ENCODE measurements around the gene PROSER3. TPM values are rescaled to one million over a fixed set of nuclear protein-coding genes. Genes with fewer than 3 reads are reported as not detected.

PROSER3 gene
- total RNA-seq, 1 donor from 2014 or later, result 51.1 TPM

DNA sequence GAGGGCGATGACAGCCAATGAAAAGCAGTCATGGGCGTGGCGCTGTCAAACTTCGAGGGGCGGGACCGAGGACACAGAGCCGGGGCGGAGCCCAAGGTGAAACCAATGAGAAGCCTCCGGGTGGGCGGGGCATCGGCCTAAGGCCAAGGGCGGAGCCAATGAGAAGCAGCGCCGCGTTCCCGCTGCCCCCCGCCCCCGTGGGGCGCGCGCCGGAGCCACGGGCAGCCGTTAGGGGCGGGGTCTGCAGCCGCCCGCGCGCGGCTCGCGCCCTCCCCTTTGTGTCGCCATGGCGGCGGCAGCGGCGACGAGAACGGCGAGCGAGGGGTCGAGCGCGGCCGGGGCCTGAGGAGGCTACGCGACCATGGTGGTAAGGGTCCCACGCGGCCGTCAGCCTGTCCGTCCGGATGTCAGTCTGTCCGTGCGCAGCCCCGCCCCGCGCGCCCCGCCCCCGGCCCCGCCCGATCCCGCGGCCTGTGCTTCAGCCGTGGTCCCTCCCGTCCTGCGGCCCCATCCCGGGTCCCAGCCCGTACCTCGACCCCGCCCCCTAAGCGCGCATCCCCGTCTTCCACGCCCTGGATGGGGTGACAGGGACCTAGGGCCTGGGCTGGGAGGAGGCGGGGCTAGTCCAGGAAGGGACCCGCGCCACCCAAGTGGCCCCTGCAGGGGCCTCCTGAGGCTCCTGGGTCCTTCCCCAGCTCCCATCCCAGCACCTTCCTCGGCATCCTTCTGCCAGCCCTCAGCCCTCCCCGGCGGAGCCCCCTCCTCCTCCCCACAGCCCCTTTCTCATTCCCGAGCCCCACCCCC, 17.5 kb downstream of the PROSER3 start, which contains the start of gene ARHGAP33:
Gene ARHGAP33 (plus strand): TSS at position 267 of the 804 bp plus-strand sequence. CDS start 95 bp downstream, at position 362.
- DNase-seq (ENCODE audit: low spot score), result peak; percentile 98

DNA sequence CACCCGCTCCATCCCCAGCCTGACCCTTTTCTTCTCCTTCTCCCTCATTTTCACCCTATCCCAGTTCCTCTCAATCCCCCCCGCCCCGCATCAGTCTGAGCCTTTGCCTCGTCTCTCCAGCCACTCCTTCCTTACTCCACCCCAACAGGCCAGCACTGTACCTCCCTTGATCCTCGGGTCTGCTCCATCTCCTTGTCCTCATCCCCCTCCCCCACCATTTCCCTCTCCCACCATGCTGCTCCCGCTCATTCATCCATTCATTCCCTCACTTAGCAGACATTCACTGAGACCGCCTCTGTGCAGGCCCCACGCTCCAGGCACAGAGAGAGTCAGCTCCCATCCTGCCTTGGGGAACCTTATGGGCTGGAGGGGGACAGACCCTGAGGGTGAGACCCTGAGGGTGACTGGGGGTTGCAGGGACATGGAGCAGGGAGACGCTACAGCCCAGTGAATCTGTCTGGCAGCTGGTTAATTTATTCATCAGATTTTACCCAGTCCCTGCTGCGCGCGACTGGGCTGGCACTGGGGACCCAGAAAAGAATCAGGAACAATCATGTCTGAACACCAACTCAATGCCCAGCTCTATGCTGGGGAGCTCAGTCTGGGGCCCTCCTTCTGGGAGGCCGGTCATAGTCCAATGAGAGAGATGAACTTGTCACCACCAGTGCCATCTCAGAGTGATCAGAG, 18.3 kb downstream of the PROSER3 start:
- no peak for DNase-seq (ENCODE audit: low spot score)

DNA sequence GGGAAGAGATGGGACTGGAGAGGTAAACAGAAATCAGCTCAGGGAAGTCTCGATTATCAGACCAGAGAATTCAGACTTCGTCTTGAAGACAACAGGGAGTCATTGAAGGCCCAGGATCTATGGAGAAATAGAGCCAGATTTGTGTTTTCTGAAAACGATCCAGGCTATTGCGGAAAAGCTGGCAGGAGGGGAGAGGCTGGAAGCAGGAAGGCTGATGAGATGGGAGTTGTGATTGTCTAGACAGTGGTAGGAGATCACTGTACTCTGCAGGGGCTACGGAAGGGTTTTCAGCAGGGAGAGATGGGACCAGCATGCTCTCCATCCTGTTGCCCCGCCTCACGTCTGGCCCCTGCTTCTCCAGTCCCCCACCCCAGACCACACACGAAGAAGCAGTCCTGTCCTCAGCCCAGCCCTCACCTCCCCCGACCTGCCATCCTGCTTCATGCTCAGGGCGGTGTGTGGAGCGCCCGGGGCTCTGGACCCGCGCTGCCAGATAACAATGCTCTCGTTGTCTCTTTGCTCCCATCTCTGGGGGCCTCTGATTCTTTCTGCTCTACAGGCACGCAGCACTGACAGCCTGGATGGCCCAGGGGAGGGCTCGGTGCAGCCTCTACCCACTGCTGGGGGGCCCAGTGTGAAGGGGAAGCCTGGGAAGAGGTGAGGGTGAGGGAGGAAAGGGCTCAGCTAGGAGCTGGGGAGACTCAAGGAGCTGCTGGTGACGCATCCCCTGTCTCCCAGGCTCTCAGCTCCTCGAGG, 19.3 kb downstream of the PROSER3 start:
- DNase-seq (ENCODE audit: low spot score), result peak; percentile 34

DNA sequence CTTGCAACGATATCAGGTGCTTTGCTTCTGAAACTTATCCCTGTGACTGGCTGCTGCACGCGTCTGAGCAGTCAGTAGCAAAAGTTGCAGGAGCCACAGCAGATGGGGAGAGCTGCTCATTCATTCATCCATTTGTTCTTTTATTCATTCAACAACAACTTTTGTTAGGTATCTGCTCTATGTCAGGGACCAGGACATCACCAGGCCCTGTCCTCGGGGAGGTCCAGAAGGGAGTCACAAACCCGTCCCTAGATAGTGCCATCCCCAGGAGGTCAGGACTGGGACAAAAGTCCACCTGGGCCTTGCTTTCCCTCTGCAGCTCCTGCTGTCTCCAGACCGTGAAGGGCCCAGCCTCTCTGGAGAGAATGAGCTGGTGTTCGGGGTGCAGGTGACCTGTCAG, 20.0 kb downstream of the PROSER3 start:
- no peak for DNase-seq (ENCODE audit: low spot score)

DNA sequence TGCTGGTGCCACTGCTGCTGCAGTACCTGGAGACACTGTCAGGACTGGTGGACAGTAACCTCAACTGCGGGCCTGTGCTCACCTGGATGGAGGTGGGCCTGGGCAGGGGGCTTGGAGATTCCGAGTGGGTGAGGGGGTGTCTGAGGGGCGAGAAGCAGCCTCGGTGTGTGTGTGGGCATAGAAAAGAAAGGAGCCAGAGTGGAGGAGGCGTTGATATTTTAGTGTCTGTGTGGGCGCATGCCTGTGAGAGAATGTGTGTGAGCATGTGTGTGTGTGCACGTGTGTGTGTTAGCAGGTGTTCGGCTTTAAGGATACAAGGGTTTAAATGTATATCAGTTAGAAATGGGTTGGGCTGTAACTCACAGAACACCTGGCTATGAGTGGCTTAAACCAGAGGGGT, 21.1 kb downstream of the PROSER3 start:
- DNase-seq (ENCODE audit: low spot score), result no peak

DNA sequence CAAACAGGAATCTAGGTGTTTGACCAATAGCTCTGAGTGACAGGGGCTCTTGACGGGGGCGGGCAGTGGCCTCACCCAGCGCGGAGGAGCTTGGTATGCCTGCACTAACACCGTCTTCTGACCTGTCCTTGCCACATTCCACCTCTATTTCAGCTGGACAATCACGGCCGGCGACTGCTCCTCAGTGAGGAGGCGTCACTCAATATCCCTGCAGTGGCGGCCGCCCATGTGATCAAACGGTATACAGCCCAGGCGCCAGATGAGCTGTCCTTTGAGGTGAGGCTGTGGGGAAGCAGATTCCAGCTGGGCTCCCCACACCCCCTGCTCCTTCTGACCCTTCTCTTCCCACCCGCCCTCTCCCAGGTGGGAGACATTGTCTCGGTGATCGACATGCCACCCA, 22.1 kb downstream of the PROSER3 start:
- no peak for DNase-seq (ENCODE audit: low spot score)

DNA sequence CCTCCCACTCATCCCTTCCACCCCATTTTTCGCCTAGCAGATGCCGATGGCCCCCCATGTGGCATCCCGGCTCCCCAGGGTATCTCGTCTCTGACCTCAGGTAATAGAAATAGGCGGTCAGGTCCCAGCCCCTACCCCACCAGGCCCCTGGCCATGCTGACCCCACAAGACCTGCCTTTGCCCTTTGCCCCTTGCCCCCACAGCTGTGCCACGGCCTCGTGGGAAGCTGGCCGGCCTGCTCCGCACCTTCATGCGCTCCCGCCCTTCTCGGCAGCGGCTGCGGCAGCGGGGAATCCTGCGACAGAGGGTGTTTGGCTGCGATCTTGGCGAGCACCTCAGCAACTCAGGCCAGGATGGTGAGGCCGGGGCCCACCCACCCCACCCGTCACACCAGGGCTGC, 22.7 kb downstream of the PROSER3 start:
- DNase-seq (ENCODE audit: low spot score), result no peak

DNA sequence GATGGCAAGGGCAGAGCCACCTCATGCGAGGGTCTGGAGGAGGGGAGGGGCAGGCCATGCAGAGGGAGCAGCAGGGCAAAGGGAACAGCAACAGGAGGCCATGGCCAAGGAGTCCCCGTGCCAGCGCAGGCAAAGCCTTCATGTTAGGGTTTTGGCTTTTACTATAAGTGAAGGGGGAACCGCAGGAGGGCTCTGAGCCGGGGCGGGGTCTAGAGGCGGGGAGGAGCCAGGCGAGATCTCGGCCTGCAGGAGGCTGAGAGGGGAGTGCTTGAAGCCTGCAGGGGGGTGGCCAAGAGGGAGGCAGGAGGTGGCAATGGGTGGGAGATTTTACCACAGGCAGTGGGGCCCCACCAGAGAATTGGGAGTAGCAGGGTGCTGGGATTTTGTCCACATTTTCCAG, 23.7 kb downstream of the PROSER3 start:
- no peak for DNase-seq (ENCODE audit: low spot score)

DNA sequence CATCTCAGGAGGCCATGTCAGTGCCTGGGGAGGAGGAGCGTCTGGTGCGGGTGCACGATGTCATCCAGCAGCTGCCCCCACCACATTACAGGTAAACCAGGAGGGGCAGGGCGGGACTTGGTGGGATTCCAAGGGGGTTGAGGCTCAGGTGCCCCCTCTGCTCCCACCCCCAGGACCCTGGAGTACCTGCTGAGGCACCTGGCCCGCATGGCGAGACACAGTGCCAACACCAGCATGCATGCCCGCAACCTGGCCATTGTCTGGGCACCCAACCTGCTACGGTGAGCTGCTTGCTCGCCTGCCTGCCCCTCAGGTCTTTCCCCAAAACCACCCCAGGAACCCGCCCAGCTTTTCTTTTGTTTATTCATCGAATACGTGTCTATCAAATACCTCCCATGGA, 24.6 kb downstream of the PROSER3 start:
- DNase-seq (ENCODE audit: low spot score), result no peak

DNA sequence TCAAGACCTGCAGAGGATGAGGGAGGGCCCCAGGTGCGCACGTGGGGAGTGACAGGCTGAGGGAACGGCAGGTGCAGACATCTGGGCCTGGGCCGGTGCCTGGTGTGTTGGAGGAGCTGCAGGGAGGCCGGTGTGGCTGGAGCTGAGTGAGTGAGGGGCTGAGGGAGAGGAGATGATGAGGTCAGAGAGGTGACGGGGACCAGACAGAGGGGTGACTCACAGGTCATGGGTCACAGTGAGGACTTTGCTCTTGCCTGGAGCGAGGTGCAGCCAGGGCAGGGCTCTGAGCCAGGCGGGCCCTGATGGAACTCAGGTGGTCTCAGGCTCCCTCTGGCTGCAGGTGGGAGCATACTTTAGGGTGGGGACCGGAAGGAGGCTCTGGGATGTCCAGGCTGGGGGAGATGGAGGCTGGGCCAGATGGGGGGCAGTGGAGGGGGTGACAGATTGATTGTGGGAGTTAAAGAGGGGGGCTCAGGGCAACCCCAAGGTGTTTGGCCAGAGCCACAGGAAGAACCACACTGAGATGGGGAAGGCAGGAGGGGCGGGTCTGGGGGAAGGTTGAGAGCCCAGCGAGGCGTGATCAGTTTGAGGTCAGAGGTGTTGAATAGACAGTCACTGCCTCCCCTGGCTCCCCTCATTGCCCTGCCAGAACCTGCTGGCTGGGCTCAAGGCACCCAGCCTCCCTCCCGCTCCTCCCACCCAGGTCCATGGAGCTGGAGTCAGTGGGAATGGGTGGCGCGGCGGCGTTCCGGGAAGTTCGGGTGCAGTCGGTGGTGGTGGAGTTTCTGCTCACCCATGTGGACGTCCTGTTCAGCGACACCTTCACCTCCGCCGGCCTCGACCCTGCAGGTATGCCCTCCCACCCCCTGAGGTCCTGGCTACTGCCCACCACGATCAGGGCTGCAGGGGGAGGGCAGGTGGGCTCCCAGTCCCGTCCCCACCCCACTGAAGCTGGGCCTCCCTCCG, 25.8 kb downstream of the PROSER3 start:
- DNase-seq (ENCODE audit: low spot score), result no peak

DNA sequence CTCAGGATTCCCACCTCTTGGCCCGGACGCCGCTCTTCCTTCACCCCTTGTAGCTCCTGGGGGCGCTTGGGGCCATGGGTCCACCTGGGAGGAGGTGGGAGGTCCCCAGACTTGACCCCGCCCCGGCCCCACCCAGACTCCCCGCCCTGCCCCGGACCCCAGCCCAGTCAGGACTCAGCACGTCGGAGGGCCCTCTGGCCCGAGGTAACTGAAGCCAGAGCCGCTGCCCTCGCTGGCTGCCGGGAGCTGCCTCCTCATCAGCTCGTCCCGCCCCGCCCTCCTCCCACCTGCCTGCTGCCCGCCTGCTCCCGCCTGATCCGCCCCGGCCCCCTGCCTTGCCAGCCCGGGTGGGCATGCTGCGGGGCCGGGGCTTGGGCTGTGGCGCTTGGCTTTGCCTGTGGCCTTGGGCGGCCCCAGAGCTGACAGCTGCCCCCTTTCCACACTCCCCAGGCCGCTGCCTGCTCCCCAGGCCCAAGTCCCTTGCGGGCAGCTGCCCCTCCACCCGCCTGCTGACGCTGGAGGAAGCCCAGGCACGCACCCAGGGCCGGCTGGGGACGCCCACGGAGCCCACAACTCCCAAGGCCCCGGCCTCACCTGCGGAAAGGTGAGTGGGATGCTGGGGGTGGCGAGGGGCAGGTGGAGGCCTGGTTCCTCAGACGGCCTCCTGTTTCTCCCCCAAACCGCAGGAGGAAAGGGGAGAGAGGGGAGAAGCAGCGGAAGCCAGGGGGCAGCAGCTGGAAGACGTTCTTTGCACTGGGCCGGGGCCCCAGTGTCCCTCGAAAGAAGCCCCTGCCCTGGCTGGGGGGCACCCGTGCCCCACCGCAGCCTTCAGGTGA, 26.7 kb downstream of the PROSER3 start:
- DNase-seq (ENCODE audit: low spot score), result no peak

DNA sequence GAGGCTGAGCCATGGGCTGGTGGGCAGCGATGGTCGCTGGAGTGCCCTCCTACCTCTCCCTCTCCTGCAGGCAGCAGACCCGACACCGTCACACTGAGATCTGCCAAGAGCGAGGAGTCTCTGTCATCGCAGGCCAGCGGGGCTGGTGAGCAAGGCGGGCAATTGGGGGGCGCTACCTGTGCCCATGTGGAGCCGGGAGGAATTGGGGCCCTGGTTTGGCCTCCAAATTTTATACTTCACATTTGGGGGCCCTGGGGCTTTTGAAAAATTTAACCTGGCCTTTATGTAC, 27.3 kb downstream of the PROSER3 start:
- DNase-seq (ENCODE audit: low spot score), result no peak

DNA sequence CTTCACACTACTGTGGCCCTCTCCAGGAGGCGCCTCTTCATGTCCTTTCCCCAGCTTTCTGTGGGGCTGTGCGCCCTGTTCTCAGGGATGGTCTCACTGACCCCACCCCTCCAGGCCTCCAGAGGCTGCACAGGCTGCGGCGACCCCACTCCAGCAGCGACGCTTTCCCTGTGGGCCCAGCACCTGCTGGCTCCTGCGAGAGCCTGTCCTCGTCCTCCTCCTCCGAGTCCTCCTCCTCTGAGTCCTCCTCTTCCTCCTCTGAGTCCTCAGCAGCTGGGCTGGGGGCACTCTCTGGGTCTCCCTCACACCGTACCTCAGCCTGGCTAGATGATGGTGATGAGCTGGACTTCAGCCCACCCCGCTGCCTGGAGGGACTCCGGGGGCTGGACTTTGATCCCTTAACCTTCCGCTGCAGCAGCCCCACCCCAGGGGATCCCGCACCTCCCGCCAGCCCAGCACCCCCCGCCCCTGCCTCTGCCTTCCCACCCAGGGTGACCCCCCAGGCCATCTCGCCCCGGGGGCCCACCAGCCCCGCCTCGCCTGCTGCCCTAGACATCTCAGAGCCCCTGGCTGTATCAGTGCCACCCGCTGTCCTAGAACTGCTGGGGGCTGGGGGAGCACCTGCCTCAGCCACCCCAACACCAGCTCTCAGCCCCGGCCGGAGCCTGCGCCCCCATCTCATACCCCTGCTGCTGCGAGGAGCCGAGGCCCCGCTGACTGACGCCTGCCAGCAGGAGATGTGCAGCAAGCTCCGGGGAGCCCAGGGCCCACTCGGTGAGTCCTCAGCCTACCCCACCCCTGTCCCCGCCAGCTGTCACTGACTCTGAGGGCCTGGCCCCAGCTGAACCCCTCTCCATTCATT, 28.6 kb downstream of the PROSER3 start:
- no peak for DNase-seq (ENCODE audit: low spot score)

DNA sequence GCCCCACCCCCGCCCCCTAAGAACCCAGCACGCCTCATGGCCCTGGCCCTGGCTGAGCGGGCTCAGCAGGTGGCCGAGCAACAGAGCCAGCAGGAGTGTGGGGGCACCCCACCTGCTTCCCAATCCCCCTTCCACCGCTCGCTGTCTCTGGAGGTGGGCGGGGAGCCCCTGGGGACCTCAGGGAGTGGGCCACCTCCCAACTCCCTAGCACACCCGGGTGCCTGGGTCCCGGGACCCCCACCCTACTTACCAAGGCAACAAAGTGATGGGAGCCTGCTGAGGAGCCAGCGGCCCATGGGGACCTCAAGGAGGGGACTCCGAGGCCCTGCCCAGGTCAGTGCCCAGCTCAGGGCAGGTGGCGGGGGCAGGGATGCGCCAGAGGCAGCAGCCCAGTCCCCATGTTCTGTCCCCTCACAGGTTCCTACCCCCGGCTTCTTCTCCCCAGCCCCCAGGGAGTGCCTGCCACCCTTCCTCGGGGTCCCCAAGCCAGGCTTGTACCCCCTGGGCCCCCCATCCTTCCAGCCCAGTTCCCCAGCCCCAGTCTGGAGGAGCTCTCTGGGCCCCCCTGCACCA, 29.3 kb downstream of the PROSER3 start:
- DNase-seq (ENCODE audit: low spot score), result no peak

DNA sequence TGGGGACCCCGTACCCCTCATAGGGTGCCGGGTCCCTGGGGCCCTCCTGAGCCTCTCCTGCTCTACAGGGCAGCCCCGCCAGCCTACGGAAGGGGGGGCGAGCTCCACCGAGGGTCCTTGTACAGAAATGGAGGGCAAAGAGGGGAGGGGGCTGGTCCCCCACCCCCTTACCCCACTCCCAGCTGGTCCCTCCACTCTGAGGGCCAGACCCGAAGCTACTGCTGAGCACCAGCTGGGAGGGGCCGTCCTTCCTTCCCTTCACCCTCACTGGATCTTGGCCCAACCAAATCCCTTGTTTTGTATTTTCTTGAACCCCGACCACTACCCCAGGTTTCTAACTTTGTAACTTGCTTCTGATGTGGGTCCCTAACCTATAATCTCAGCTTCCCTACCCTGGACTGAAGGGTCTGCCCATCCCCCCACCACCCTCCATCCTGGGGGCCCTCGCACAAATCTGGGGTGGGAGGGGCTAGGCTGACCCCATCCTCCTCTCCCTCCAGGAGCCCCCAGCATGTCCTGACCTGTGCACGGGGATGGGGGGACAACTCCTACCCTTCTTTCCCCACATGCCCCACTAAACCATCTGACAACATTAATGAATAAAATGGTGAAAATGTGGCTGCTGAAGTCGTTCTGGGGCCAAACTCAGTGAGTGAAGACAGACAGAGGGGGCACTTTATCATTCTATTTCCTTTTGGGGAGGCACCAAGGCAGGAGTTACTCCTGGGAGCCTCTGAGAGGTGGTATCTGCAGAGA, 30.4 kb downstream of the PROSER3 start:
- no peak for DNase-seq (ENCODE audit: low spot score)

DNA sequence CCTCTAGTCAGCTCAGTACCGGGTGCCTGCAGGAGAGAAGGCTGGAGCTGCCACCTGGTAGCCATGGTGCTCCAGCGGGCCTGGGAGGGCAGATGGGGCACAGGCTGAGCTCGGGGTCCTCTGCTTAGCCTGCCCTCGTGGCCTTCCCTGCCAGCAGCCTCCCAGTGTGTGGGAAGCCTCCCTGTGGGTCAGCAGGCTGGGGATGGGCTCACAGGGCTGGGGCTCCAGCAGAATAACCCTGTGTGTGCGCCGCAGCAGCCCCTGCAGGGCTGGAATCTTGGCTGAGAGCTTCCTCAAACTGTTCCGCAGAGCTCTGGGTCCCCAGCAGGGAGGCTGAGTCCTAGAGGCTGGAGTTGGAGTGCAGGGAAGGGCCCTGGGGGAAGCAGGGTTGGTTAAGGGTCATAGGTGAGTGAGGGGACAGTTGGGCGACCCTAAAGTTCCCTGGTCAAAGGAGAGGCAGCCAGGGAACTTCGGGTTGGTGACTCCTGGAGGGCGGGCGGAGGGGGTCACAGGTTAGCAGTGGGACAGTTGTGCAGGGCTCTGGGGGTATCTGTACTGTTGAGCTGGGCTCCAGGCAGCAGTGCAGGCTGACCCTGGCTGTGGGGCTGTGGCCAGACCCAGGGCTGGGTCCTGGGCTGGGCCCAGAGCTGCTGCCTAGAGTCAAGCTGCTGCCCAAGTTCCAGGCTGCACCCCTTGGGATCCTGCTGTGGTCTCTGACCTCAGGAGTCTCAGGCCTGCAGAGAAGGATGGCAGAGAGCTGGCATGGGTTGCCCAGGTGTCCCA, 31.4 kb downstream of the PROSER3 start:
- DNase-seq (ENCODE audit: low spot score), result no peak
